H9 (cell line): ENCODE measurements around the gene EXOC3L4. TPM values are rescaled to one million over a fixed set of nuclear protein-coding genes. Genes with fewer than 3 reads are reported as not detected.

Experiments
- DNase-seq: peaks from one replicate; pipeline ENCODE4 v3.0.0-alpha.2; 2017
- H2AFZ ChIP-seq: one replicate; pipeline ENCODE4 v1.6.1; 2013; ENCODE audit warnings: mild to moderate bottlenecking, low read length, control low read depth, moderate library complexity
- H2AK5ac ChIP-seq: 2 replicates; pipeline ENCODE4 v1.6.1; 2013; ENCODE audit warnings: low read length, control low read depth, mixed read lengths; ENCODE audit not compliant: insufficient read length
- H2BK120ac ChIP-seq: one replicate; pipeline ENCODE4 v1.6.1; 2013; ENCODE audit warnings: low read depth, mild to moderate bottlenecking, low read length, control low read depth, inconsistent platforms; ENCODE audit not compliant: poor library complexity, severe bottlenecking
- H2BK12ac ChIP-seq: 2 replicates; pipeline ENCODE4 v1.6.1; 2013; ENCODE audit warnings: low read length, control low read depth, mixed read lengths, low read depth; ENCODE audit not compliant: insufficient read length
- H2BK15ac ChIP-seq: 2 replicates; pipeline ENCODE4 v1.6.1; 2013; ENCODE audit warnings: low read depth, low read length, control low read depth
- H2BK20ac ChIP-seq: one replicate; pipeline ENCODE4 v1.6.1; 2013; ENCODE audit warnings: low read depth, mild to moderate bottlenecking, low read length, control low read depth, inconsistent platforms; ENCODE audit not compliant: poor library complexity, severe bottlenecking
- H2BK5ac ChIP-seq: 2 replicates; pipeline ENCODE4 v1.6.1; 2013; ENCODE audit warnings: low read length, control low read depth, mixed read lengths; ENCODE audit not compliant: insufficient read length
- H3K14ac ChIP-seq: 2 replicates; pipeline ENCODE4 v1.6.1; 2013; ENCODE audit warnings: low read length, control low read depth; ENCODE audit not compliant: insufficient read depth
- H3K18ac ChIP-seq: 2 replicates; pipeline ENCODE4 v1.6.1; 2013; ENCODE audit warnings: low read depth, mild to moderate bottlenecking, mixed read lengths, low read length, control low read depth; ENCODE audit not compliant: insufficient read length
- H3K23ac ChIP-seq: 2 replicates; pipeline ENCODE4 v1.6.1; 2013; ENCODE audit warnings: low read length, control low read depth, mixed read lengths, low read depth; ENCODE audit not compliant: insufficient read length
- H3K23me2 ChIP-seq: 2 replicates; pipeline ENCODE4 v1.6.1; 2013; ENCODE audit warnings: low read depth, mild to moderate bottlenecking, mixed read lengths, low read length, control low read depth; ENCODE audit not compliant: insufficient read length, poor library complexity, severe bottlenecking
- H3K27ac ChIP-seq: 2 replicates; pipeline ENCODE4 v1.5.1; 2013; ENCODE audit warnings: low read length, control low read depth, mixed read lengths, low read depth; ENCODE audit not compliant: insufficient read length
- H3K27me3 ChIP-seq: 2 replicates; pipeline ENCODE4 v1.6.1; 2013; ENCODE audit warnings: low read length, control low read depth, inconsistent platforms; ENCODE audit not compliant: insufficient read depth
- H3K4ac ChIP-seq: 2 replicates; pipeline ENCODE4 v1.6.1; 2013; ENCODE audit warnings: low read depth, mild to moderate bottlenecking, control low read depth, inconsistent platforms, low read length, moderate library complexity
- H3K4me1 ChIP-seq: 2 replicates; pipeline ENCODE4 v1.6.1; 2013; ENCODE audit warnings: low read length, control low read depth, inconsistent platforms; ENCODE audit not compliant: insufficient read depth
- H3K4me2 ChIP-seq: 2 replicates; pipeline ENCODE4 v1.6.1; 2013; ENCODE audit warnings: low read length, control low read depth, mixed read lengths; ENCODE audit not compliant: insufficient read length, insufficient read depth
- H3K56ac ChIP-seq: 2 replicates; pipeline ENCODE4 v1.6.1; 2013; ENCODE audit warnings: low read depth, mild to moderate bottlenecking, mixed read lengths, low read length, control low read depth; ENCODE audit not compliant: insufficient read length
- H3K79me1 ChIP-seq: 2 replicates; pipeline ENCODE4 v1.6.1; 2013; ENCODE audit warnings: low read depth, mild to moderate bottlenecking, moderate library complexity, low read length, control low read depth, inconsistent platforms; ENCODE audit not compliant: insufficient read depth, poor library complexity, severe bottlenecking
- H3K79me2 ChIP-seq: 2 replicates; pipeline ENCODE4 v1.6.1; 2013; ENCODE audit warnings: low read length, control low read depth, inconsistent platforms; ENCODE audit not compliant: insufficient read depth
- H3K9ac ChIP-seq: 2 replicates; pipeline ENCODE4 v1.6.1; 2013; ENCODE audit warnings: low read length, control low read depth, mixed read lengths; ENCODE audit not compliant: insufficient read length; ENCODE audit errors: extremely low read depth
- H3K9me3 ChIP-seq: one replicate; pipeline ENCODE4 v1.6.1; 2013; ENCODE audit warnings: low read depth, low read length, inconsistent platforms; ENCODE audit not compliant: control insufficient read depth
- H3T11ph ChIP-seq: one replicate; pipeline ENCODE4 v1.6.1; 2013; ENCODE audit warnings: mild to moderate bottlenecking, low read length, control low read depth, inconsistent platforms
- H4K20me1 ChIP-seq: one replicate; pipeline ENCODE4 v1.6.1; 2013; ENCODE audit not compliant: control insufficient read depth, insufficient read length, insufficient read depth
- H4K5ac ChIP-seq: 2 replicates; pipeline ENCODE4 v1.6.1; 2013; ENCODE audit warnings: low read depth, mild to moderate bottlenecking, mixed read lengths, low read length, control low read depth; ENCODE audit not compliant: insufficient read length
- H4K8ac ChIP-seq: replicated peaks from 2 replicates; pipeline ENCODE4 v1.6.1; 2013; ENCODE audit warnings: low read length, control low read depth, mixed read lengths, low read depth; ENCODE audit not compliant: insufficient read length
- H4K91ac ChIP-seq: 2 replicates; pipeline ENCODE4 v1.6.1; 2013; ENCODE audit warnings: low read depth, mild to moderate bottlenecking, moderate library complexity, mixed read lengths, low read length, control low read depth; ENCODE audit not compliant: insufficient read length
- H3K27ac Mint-ChIP-seq, 3 experiments: 2 replicates in 2 of 3; 3 replicates in 1 of 3; pipeline ENCODE4 v1.8.0; 2020 to 2021; ENCODE audit warnings: mixed read lengths in 3 of 3, mild to moderate bottlenecking in 1 of 3, moderate library complexity in 1 of 3
- H3K27me3 Mint-ChIP-seq: 2 replicates; pipeline ENCODE4 v1.8.0; 2021; ENCODE audit warnings: low read depth, mild to moderate bottlenecking, moderate library complexity, mixed read lengths
- H3K36me3 Mint-ChIP-seq, 3 experiments: 2 replicates in 2 of 3; 3 replicates in 1 of 3; pipeline ENCODE4 v1.8.0; 2020 to 2021; ENCODE audit warnings: low read depth in 3 of 3, mixed read lengths in 3 of 3; ENCODE audit not compliant: insufficient read depth in 1 of 3
- H3K4me1 Mint-ChIP-seq, 2 experiments: 2 replicates each; pipeline ENCODE4 v1.8.0; 2020; ENCODE audit warnings: mixed read lengths in 2 of 2
- H3K4me3 Mint-ChIP-seq, 2 experiments: 2 replicates in 1 of 2; 3 replicates in 1 of 2; pipeline ENCODE4 v1.8.0; 2020 to 2021; ENCODE audit warnings: mild to moderate bottlenecking in 2 of 2, mixed read lengths in 2 of 2, moderate library complexity in 1 of 2
- H3K9me3 Mint-ChIP-seq, 2 experiments: 2 replicates in 1 of 2; 3 replicates in 1 of 2; pipeline ENCODE4 v1.8.0; 2020; ENCODE audit warnings: mild to moderate bottlenecking in 2 of 2, mixed read lengths in 2 of 2, moderate library complexity in 1 of 2
- WGBS: extraction: QIAGEN DNeasy Blood & Tissue Kit; methylation state at CpG from one replicate; pipeline ENCODE4 v1.1.7; 2013; ENCODE audit warnings: missing lambda C conversion rate, low lambda C conversion rate, mixed read lengths; ENCODE audit not compliant: insufficient read length; ENCODE audit errors: extremely low coverage; 5-methylcytosine and 5-hydroxymethylcytosine counted together
- total RNA-seq: library from RNA; stranded (reverse); gene quantifications from 2 replicates; pipeline ENCODE4 v1.2.1, GENCODE V29; 2021
- TF ChIP-seq, protein P1 (sequence below): fragments of 200-600 bp; sonication (generic); conservative IDR thresholded peaks from 3 replicates; pipeline ENCODE4 v1.8.0; 2021; ENCODE audit warnings: antibody characterized with exemption, mild to moderate bottlenecking

EXOC3L4 gene
- total RNA-seq, 1 experiment from 2014 or later: 0.42 TPM

DNA sequence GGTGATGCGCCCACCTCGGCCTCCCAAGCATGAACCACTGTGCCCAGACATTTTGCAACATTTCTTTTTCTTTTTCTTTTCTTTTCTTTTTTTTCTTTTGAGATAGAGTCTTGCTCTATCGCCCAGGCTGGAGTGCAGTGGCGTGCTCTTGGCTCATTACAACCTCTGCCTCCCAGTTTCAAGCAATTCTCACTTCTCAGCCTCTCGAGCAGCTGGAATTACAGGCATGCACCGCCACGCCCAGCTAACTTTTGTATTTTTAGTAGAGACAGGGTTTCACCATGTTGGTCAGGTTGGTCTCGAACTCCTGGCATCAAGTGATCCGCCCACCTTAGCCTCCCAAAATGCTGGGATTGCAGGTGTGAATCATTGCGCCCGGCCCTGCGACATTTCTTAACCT is 29.5 kb upstream of the EXOC3L4 start:
- Mint-ChIP-seq H3K36me3 (peaks cover 0 to 3% (median 3%) of the 10 kb centered on the region in 3 experiments; a peak in 2 of 7 replicates), H3K4me3 (no peak overlapping the region), H3K9me3 (no peaks in the 10 kb centered on the region; a peak in 1 of 5 replicates), H3K4me1 (peaks cover 2 to 7% of the 10 kb centered on the region in 2 experiments; a peak in 2 of 4 replicates), H3K27me3 (peaks cover 5% of the 10 kb centered on the region), H3K27ac (peak overlapping the region in 1 of 3 experiments; percentile 85; a peak in 1 of 7 replicates)
- Histone ChIP-seq H3K18ac (no peak overlapping the region), H2BK5ac (no peak overlapping the region), H3K4me1 (peaks cover 4% of the 10 kb centered on the region; the same call in 1 of the 2 replicates), H3K79me1 (no peaks in the 10 kb centered on the region), H2AFZ (no peak overlapping the region), H4K91ac (no peak overlapping the region), H4K20me1 (no peaks in the 10 kb centered on the region), H3K56ac (no peak overlapping the region), H3K4me2 (no peak overlapping the region), H3K9me3 (no peaks in the 10 kb centered on the region), H3K23me2 (no peaks in the 10 kb centered on the region), H2BK15ac (no peak overlapping the region), H3K9ac (no peak overlapping the region), H3T11ph (no peak overlapping the region), H3K27ac (no peak overlapping the region), H2BK12ac (no peak overlapping the region), H4K5ac (no peak overlapping the region), H2BK20ac (no peak overlapping the region), H3K14ac (no peak overlapping the region), H2BK120ac (no peak overlapping the region), H4K8ac (no peak overlapping the region), H3K79me2 (no peaks in the 10 kb centered on the region), H3K23ac (no peak overlapping the region), H3K4ac (no peak overlapping the region), H2AK5ac (no peak overlapping the region), H3K27me3 (no peaks in the 10 kb centered on the region)
- TF ChIP-seq, protein P1, sequence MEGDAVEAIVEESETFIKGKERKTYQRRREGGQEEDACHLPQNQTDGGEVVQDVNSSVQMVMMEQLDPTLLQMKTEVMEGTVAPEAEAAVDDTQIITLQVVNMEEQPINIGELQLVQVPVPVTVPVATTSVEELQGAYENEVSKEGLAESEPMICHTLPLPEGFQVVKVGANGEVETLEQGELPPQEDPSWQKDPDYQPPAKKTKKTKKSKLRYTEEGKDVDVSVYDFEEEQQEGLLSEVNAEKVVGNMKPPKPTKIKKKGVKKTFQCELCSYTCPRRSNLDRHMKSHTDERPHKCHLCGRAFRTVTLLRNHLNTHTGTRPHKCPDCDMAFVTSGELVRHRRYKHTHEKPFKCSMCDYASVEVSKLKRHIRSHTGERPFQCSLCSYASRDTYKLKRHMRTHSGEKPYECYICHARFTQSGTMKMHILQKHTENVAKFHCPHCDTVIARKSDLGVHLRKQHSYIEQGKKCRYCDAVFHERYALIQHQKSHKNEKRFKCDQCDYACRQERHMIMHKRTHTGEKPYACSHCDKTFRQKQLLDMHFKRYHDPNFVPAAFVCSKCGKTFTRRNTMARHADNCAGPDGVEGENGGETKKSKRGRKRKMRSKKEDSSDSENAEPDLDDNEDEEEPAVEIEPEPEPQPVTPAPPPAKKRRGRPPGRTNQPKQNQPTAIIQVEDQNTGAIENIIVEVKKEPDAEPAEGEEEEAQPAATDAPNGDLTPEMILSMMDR: no peak
- WGBS: no CpG with 5 or more reads among the region's 12 CpGs
- no peak for DNase-seq
